Measurements from ENCODE around the gene CTSL.

GRCh38 chr9:87682085-87682484 lies 43.8 kb upstream of the CTSL start:
- no peak for TF ChIP-seq CTCF (IDR thresholded peaks at IDR 0.05; ENCODE audit: borderline replicate concordance, extremely low read depth, low read length, poor library complexity, severe bottlenecking)
- TF ChIP-seq EZH2 (IDR thresholded peaks at IDR 0.05; ENCODE audit: borderline replicate concordance, low read depth, low read length, severe bottlenecking): no peak

All from DND-41 (cell line).